ENCODE measurements around the gene REEP1. TPM values are rescaled to one million over a fixed set of nuclear protein-coding genes. Genes with fewer than 3 reads are reported as not detected.

REEP1 gene
- total and polyA plus RNA-seq, 2 of the 13 experiments (the other 11 are each of a cell fraction or from before 2014, with no cell fraction given) = 0.27 TPM; not detected in 1

DNA sequence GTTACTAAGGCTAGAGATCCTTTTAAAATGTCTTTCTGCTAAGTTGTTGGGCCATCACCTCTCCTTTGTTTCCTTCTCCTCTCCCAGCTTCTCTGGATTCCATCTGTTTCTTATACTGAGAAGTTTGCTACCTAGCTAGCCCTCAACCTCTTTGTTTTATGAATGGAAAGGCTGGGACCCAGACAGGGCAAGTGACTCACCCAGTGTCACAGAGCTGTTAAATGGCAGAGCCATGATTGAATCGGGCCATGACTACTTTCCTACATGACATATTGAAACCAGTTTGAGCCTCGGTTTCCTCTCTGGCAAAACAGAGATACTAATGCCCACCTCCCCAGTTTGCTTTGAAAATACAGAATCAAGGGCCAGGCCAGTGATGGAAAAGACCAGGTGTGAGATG is 24.1 kb downstream of the REEP1 start:
- DNase-seq (ENCODE audit: low spot score) (no peak), FAIRE-seq (no peak), ATAC-seq (no peak)
- Histone ChIP-seq H3K4me1 (ENCODE audit: insufficient read depth, low read length) (no peaks in the 10 kb centered on the region), H3K9ac (ENCODE audit: insufficient read depth, low read depth, low read length) (no peak overlapping the region), H3K4me3 (replicated peaks in 1 of 3; ENCODE audit: insufficient read depth in 1 of 3, low read depth in 2 of 3, low read length in 3 of 3) (no peak overlapping the region), H4K20me1 (ENCODE audit: insufficient read depth, low read length) (no peaks in the 10 kb centered on the region), H3K27me3 (ENCODE audit: control insufficient read depth in 1 of 2, insufficient read depth in 2 of 2, low read length in 2 of 2) (peaks cover 3 to 55% of the 10 kb centered on the region in 2 experiments; a peak in 2 of 5 replicates), H3K79me2 (ENCODE audit: insufficient read depth, low read length) (no peaks in the 10 kb centered on the region), H3K9me3 (ENCODE audit: low read length) (no peaks in the 10 kb centered on the region), H2AFZ (ENCODE audit: low read length) (no peak overlapping the region), H3K4me2 (ENCODE audit: low read depth, low read length) (no peak overlapping the region), H3K36me3 (replicated peaks in 1 of 2; ENCODE audit: control insufficient read depth in 1 of 2, insufficient read depth in 2 of 2, low read length in 2 of 2) (no peaks in the 10 kb centered on the region), H3K27ac (ENCODE audit: extremely low read length, insufficient read depth, low read length) (no peak overlapping the region)
- in situ Hi-C loops (cut with HindIII; ENCODE audit: extremely low pct_ligation_motif_present, low pct_unique_long_range_greater_than_20kb) = no loop called here
- no TSS peak for BruUV-seq (replicated peaks)
- no peak for TF ChIP-seq SIN3B (IDR thresholded peaks at IDR 0.05; ENCODE audit: low read length)
- TF ChIP-seq ZFP36L1 (CRISPR knock-in tag; IDR thresholded peaks at IDR 0.05) = no peak
- no peak for TF ChIP-seq MXD3 (CRISPR knock-in tag; IDR thresholded peaks at IDR 0.05)
- no peak for TF ChIP-seq ZNF678 (CRISPR knock-in tag; IDR thresholded peaks at IDR 0.05)
- no peak for TF ChIP-seq ZFX (CRISPR knock-in tag; IDR thresholded peaks at IDR 0.05; ENCODE audit: low read depth)
- ChIA-PET CTCF (ENCODE audit: low intra/inter-chr PET ratio, low total read pairs) (no interaction called here), POLR2A (no interaction called here)
- 23% methylated on average over 2 of the region's 2 CpGs for WGBS (ENCODE audit: low lambda C conversion rate)
- intact Hi-C loops (cut with micrococcal nuclease; ENCODE audit: unreplicated experiment) = no loop called here

- H3K4me1 ChIP-seq (ENCODE audit: insufficient read depth, low read length) = no peaks in the 10 kb centered on the region
- no TSS peak for BruUV-seq (replicated peaks)
- no peaks in the 10 kb centered on the region for H3K36me3 ChIP-seq (replicated peaks in 1 of 2; ENCODE audit: control insufficient read depth in 1 of 2, insufficient read depth in 2 of 2, low read length in 2 of 2)
- H4K20me1 ChIP-seq (ENCODE audit: insufficient read depth, low read length) = no peaks in the 10 kb centered on the region
- no peaks in the 10 kb centered on the region for H3K79me2 ChIP-seq (ENCODE audit: insufficient read depth, low read length)
- no peak overlapping the region for H3K27ac ChIP-seq (ENCODE audit: extremely low read length, insufficient read depth, low read length)
- FAIRE-seq = no peak
- no peak overlapping the region for H2AFZ ChIP-seq (ENCODE audit: low read length)
- ChIA-PET CTCF (ENCODE audit: low intra/inter-chr PET ratio, low total read pairs) (no interaction called here), POLR2A (no interaction called here)
- H3K27me3 ChIP-seq (ENCODE audit: control insufficient read depth in 1 of 2, insufficient read depth in 2 of 2, low read length in 2 of 2) = peaks cover 3 to 55% of the 10 kb centered on the region in 2 experiments; a peak in 3 of 5 replicates
- no peak for DNase-seq (ENCODE audit: low spot score)
- no peak overlapping the region for H3K9ac ChIP-seq (ENCODE audit: insufficient read depth, low read depth, low read length)
- TF ChIP-seq DNMT1 (CRISPR knock-in tag; IDR thresholded peaks at IDR 0.05) (no peak), CAMTA2 (CRISPR knock-in tag; IDR thresholded peaks at IDR 0.05; ENCODE audit: borderline replicate concordance) (no peak), ZNF576 (CRISPR knock-in tag; IDR thresholded peaks at IDR 0.05) (no peak), ATAD3A (CRISPR knock-in tag; IDR thresholded peaks at IDR 0.05) (no peak), NFE2L1 (CRISPR knock-in tag; IDR thresholded peaks at IDR 0.05; ENCODE audit: borderline replicate concordance) (no peak), MED1 (CRISPR knock-in tag; IDR thresholded peaks at IDR 0.05) (no peak), ZSCAN12 (CRISPR knock-in tag; IDR thresholded peaks at IDR 0.05) (no peak), SRSF4 (IDR thresholded peaks at IDR 0.05; ENCODE audit: low read depth, low read length, poor library complexity, severe bottlenecking) (no peak), ZNF263 (CRISPR knock-in tag; IDR thresholded peaks at IDR 0.05) (no peak)
- TF ChIP-seq, protein P1, sequence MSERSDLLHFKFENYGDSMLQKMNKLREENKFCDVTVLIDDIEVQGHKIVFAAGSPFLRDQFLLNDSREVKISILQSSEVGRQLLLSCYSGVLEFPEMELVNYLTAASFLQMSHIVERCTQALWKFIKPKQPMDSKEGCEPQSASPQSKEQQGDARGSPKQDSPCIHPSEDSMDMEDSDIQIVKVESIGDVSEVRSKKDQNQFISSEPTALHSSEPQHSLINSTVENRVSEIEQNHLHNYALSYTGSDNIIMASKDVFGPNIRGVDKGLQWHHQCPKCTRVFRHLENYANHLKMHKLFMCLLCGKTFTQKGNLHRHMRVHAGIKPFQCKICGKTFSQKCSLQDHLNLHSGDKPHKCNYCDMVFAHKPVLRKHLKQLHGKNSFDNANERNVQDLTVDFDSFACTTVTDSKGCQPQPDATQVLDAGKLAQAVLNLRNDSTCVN (CRISPR knock-in tag; IDR thresholded peaks at IDR 0.05; ENCODE audit: borderline replicate concordance) = no peak
- no peak overlapping the region for H3K4me2 ChIP-seq (ENCODE audit: low read depth, low read length)
- no peaks in the 10 kb centered on the region for H3K9me3 ChIP-seq (ENCODE audit: low read length)
- WGBS (ENCODE audit: low lambda C conversion rate) = 27% methylated on average over 4 of the region's 4 CpGs
- no peak for ATAC-seq
- in situ Hi-C loops (cut with HindIII; ENCODE audit: extremely low pct_ligation_motif_present, low pct_unique_long_range_greater_than_20kb) (no loop called here), intact Hi-C loops (cut with micrococcal nuclease; ENCODE audit: unreplicated experiment) (no loop called here)
- no peak overlapping the region for H3K4me3 ChIP-seq (replicated peaks in 1 of 3; ENCODE audit: insufficient read depth in 1 of 3, low read depth in 2 of 3, low read length in 3 of 3)
Measured at GRCh38 chr2:86311879-86312278, 25.5 kb downstream of the REEP1 start.
